Pancreas (tissue), 10 donors: ENCODE measurements around the gene DYNC1H1. TPM values are rescaled to one million over a fixed set of nuclear protein-coding genes. Genes with fewer than 3 reads are reported as not detected.
"Not testable (repeated sequence)": the region's sequence is repeated elsewhere in the genome, so short reads cannot be mapped to it uniquely, and the experiment has no call there.

Experiments
- ATAC-seq, 4 donors: fragments of 200-7000 bp; cut with Tn5 transposase; one replicate each; pipeline versions ENCODE4 v1.8.0 to v1.9.1; 2020; ENCODE audit warnings: mild to moderate bottlenecking in 4 of 4, moderate library complexity in 4 of 4
- DNase-seq, 6 donors: peaks; one replicate each; pipeline ENCODE4 v3.0.0-alpha.2; 2020
- FAIRE-seq: peaks from 2 replicates; lab custom pipeline; 2012; peaks lifted over from hg19 to GRCh38; lab: Jason Lieb, UNC
- H3K27ac ChIP-seq, 4 donors: fragments of 200-600 bp; sonication (generic); 1 replicate in 3 of 4; 2 replicates in 1 of 4; pipeline versions ENCODE4 v1.5.0 to v1.8.0; 2020
- H3K27me3 ChIP-seq, 4 donors: fragments of 200-600 bp; one replicate each; pipeline ENCODE4 v1.8.0; 2021
- H3K36me3 ChIP-seq, 3 donors: fragments of 200-600 bp; sonication (generic) in 1 of 3; one replicate each; pipeline versions ENCODE4 v1.5.0 to v1.8.0; 2020 to 2021
- H3K4me1 ChIP-seq, 3 donors: fragments of 200-600 bp; one replicate each; pipeline ENCODE4 v1.8.0; 2021
- H3K4me3 ChIP-seq, 4 donors: fragments of 200-600 bp; sonication (generic) in 2 of 4; one replicate each; pipeline versions ENCODE4 v1.5.0 to v1.8.0; 2020 to 2021
- H3K9me3 ChIP-seq, 4 donors: fragments of 200-600 bp; one replicate each; pipeline ENCODE4 v1.8.0; 2021
- CTCF ChIP-seq, 4 donors: fragments of 200-600 bp; sonication (generic) in 3 of 4; IDR thresholded peaks; one replicate each; pipeline versions ENCODE4 v1.5.0 to v1.8.0; 2021; ENCODE audit warnings: antibody characterized with exemption in 4 of 4
- WGBS, 2 donors: extraction: QIAGEN DNeasy Blood & Tissue Kit; methylation state at CpG; one replicate each; pipeline ENCODE4 v1.1.7; 2013; 5-methylcytosine and 5-hydroxymethylcytosine counted together
- intact Hi-C, 3 donors: fragments of 100-400 bp; cut with DNase I; formaldehyde crosslinking; loops; one replicate each; pipeline versions ENCODE4 v1.11.1 to v1.14.2; 2022
- polyA plus RNA-seq, 2 donors: library from polyadenylated mRNA; stranded (reverse); fragments of 200-250 nt; gene quantifications; one replicate each; pipeline ENCODE4 v1.2.3, GENCODE V29; 2013
- total RNA-seq, 6 donors: library from RNA; stranded (reverse); fragmentation: NEBNext Ultra II Directional in 4 of 6; extraction: Animal tissue kit (Norgen Biotek cat#: 25700) in 4 of 6; gene quantifications; one replicate each; pipeline versions ENCODE4 v1.2.1 to v1.2.4, GENCODE V29; 2021 to 2023
- donor health status: healthy with polysubstance abuse.
- donor health status: DM: no; HTN: no; CAD: no; lungs with moderate emphysema.
- donor health status: DM: no; HTN: no; CAD: no.
- donor health status: control.
- donor health status: control.
- donor health status: Bipolar disorder and iron deficiency.
- donor health status: DM: yes; HTN: yes; CAD: no.
- donor health status: DM: no; HTN: no; CAD: no.
- donor health status: DM: no; HTN: no; CAD: no.
- donor health status: DM: yes; HTN: yes; CAD: no.

The DYNC1H1 gene
- total and polyA plus RNA-seq, 8 donors: 95.7 to 215 (median 132) TPM

GRCh38 chr14:101969481-101969880 lies 5.1 kb downstream of the DYNC1H1 start:
- 83 to 84% methylated on average over 9 of the region's 9 CpGs for WGBS, 2 donors
- Histone ChIP-seq H3K27ac (no peak overlapping the region), H3K4me1 (peaks cover 6 to 35% (median 21%) of the 10 kb centered on the region in 3 donors)

GRCh38 chr14:101970830-101971400 lies 6.5 kb downstream of the DYNC1H1 start:
- Histone ChIP-seq H3K36me3 (peaks cover 0 to 4% (median 0%) of the 10 kb centered on the region in 3 donors), H3K4me3 (no peak overlapping the region), H3K27me3 (no peaks in the 10 kb centered on the region), H3K4me1 (peaks cover 3 to 32% (median 18%) of the 10 kb centered on the region in 3 donors), H3K27ac (no peak overlapping the region), H3K9me3 (no peaks in the 10 kb centered on the region)
- TF ChIP-seq CTCF (IDR thresholded peaks at IDR 0.05): no peak
- DNase-seq: no peak
- WGBS, 2 donors: 85 to 87% methylated on average over 11 of the region's 11 CpGs
- ATAC-seq: no peak
- no peak for FAIRE-seq
- intact Hi-C loops: no loop called here

More at GRCh38 chr14:101969481-101969880, 5.1 kb downstream of the DYNC1H1 start:
- intact Hi-C loops: loop anchor here in 1 of 3 donors (10.0 kb wide), 1 partner anchor 115 kb away; the partner anchor contains the start of gene HSP90AA1
- Histone ChIP-seq H3K36me3 (peaks cover 0 to 4% (median 0%) of the 10 kb centered on the region in 3 donors), H3K27me3 (no peaks in the 10 kb centered on the region), H3K9me3 (no peaks in the 10 kb centered on the region), H3K4me3 (no peak overlapping the region)
- DNase-seq: no peak
- no peak for ATAC-seq
- FAIRE-seq: no peak
- no peak for TF ChIP-seq CTCF (IDR thresholded peaks at IDR 0.05)

GRCh38 chr14:101971458-101971857 lies 7.1 kb downstream of the DYNC1H1 start:
- H3K36me3 ChIP-seq, FAIRE-seq, H3K27me3 ChIP-seq, DNase-seq, intact Hi-C loops, ATAC-seq, H3K9me3 ChIP-seq, H3K4me3 ChIP-seq: not testable (repeated sequence)
- H3K4me1 ChIP-seq: peaks cover 0 to 27% (median 12%) of the 10 kb centered on the region in 3 donors
- 79 to 89% methylated on average over 2 of the region's 2 CpGs for WGBS, 2 donors
- H3K27ac ChIP-seq: peak overlapping the region in 1 of 4 donors; percentile 49

GRCh38 chr14:101972126-101972866 lies 7.9 kb downstream of the DYNC1H1 start:
- DNase-seq (peak in 4 of 6 donors; percentile 67 to 85 (median 73)), FAIRE-seq (peak; percentile 91), ATAC-seq (peak; percentile 94 to 99 (median 98))
- TF ChIP-seq CTCF (IDR thresholded peaks at IDR 0.05): no peak
- H3K4me3 ChIP-seq: no peak overlapping the region
- WGBS, 2 donors: 34 to 41% methylated on average over 10 of the region's 10 CpGs
- peaks cover 0 to 7% (median 4%) of the 10 kb centered on the region in 3 donors for H3K36me3 ChIP-seq
- H3K9me3 ChIP-seq: no peaks in the 10 kb centered on the region
- peaks cover 0 to 24% (median 9%) of the 10 kb centered on the region in 3 donors for H3K4me1 ChIP-seq
- H3K27ac ChIP-seq: peak overlapping the region; percentile 2 to 60 (median 27)
- no peaks in the 10 kb centered on the region for H3K27me3 ChIP-seq
- intact Hi-C loops: no loop called here

- no peaks in the 10 kb centered on the region for H3K27me3 ChIP-seq
- H3K27ac ChIP-seq: peak overlapping the region in 2 of 4 donors; percentile 49 to 60
- intact Hi-C loops: no loop called here
- ATAC-seq: no peak
- H3K4me1 ChIP-seq: peaks cover 0 to 24% (median 9%) of the 10 kb centered on the region in 3 donors
- H3K4me3 ChIP-seq: no peak overlapping the region
- no peak for DNase-seq
- 95 to 98% methylated on average over 7 of the region's 7 CpGs for WGBS, 2 donors
- H3K9me3 ChIP-seq: no peaks in the 10 kb centered on the region
- FAIRE-seq: no peak
- peaks cover 0 to 7% (median 4%) of the 10 kb centered on the region in 3 donors for H3K36me3 ChIP-seq
- no peak for TF ChIP-seq CTCF (IDR thresholded peaks at IDR 0.05)
These were observed 9.0 kb downstream of the DYNC1H1 start for GRCh38 chr14:101973356-101973755.
